Liver (tissue), 3 donors: Measurements from ENCODE around the gene SOX14.

Experiments used
- EGR1 ChIP-seq, 2 donors: IDR thresholded peaks; 2 replicates each; pipeline ENCODE4 v1.6.1; 2016 to 2018; ENCODE audit warnings: antibody characterized with exemption in 2 of 2, low read depth in 2 of 2
- FOXA1 ChIP-seq: IDR thresholded peaks from 2 replicates; pipeline ENCODE4 v1.6.1; 2016; ENCODE audit warnings: antibody characterized with exemption
- JUND ChIP-seq, 2 donors: IDR thresholded peaks; 2 replicates each; pipeline ENCODE4 v1.6.1; 2016; ENCODE audit warnings: antibody characterized with exemption in 2 of 2
- NR2F2 ChIP-seq: IDR thresholded peaks from 2 replicates; pipeline ENCODE4 v1.6.1; 2016; ENCODE audit warnings: antibody characterized with exemption
- RAD21 ChIP-seq, 2 donors: IDR thresholded peaks; 2 replicates each; pipeline ENCODE4 v1.6.1; 2016; ENCODE audit warnings: antibody characterized with exemption in 2 of 2, mild to moderate bottlenecking in 2 of 2
- SP1 ChIP-seq: IDR thresholded peaks from 2 replicates; pipeline ENCODE4 v1.6.1; 2018; ENCODE audit warnings: antibody characterized with exemption, mild to moderate bottlenecking
- TAF1 ChIP-seq: conservative IDR thresholded peaks from 2 replicates; pipeline ENCODE4 v1.6.1; 2016; ENCODE audit warnings: antibody characterized with exemption, mild to moderate bottlenecking
- YY1 ChIP-seq: IDR thresholded peaks from 2 replicates; pipeline ENCODE4 v1.6.1; 2016; ENCODE audit warnings: antibody characterized with exemption, mild to moderate bottlenecking
- TF ChIP-seq, protein P1 (sequence below): fragments of 150-350 bp; IDR thresholded peaks from 2 replicates; pipeline ENCODE4 v1.5.1; 2017; ENCODE audit warnings: improper control_type of control experiment, low read depth, low read length; ENCODE audit not compliant: missing input control
- TF ChIP-seq, protein P2 (sequence below): IDR thresholded peaks from 2 replicates; pipeline ENCODE4 v1.6.1; 2016; ENCODE audit warnings: antibody characterized with exemption
- TF ChIP-seq, protein P3 (sequence below): IDR thresholded peaks from 2 replicates; pipeline ENCODE4 v1.6.1; 2016; ENCODE audit warnings: antibody characterized with exemption, mild to moderate bottlenecking
- TF ChIP-seq, protein P4 (sequence below): IDR thresholded peaks from 2 replicates; pipeline ENCODE4 v1.6.1; 2016; ENCODE audit warnings: antibody characterized with exemption
- TF ChIP-seq, protein P5 (sequence below): IDR thresholded peaks from 2 replicates; pipeline ENCODE4 v1.6.1; 2016; ENCODE audit warnings: antibody characterized with exemption
- donor health status: healthy.
- donor health status: healthy.

DNA sequence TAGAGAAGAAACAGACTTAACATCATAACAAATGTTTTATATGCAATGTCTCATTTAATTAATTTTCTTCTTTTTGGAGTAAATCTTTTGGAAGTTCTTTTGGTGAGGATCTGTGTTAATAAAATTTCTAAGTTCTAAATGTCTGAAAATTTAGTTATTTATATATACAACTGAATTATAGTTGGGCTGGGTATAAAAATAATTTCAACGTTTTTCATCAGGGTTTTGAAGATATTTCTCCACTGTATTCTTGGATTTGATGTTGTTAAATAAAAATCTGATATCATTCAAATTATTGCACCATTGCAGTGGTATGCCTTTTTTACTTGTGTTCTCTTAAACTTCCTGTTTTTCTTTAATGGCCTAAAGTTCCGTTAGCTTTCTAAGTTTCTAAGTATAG, 26.9 kb upstream of the SOX14 start:
- TF ChIP-seq, protein P1, sequence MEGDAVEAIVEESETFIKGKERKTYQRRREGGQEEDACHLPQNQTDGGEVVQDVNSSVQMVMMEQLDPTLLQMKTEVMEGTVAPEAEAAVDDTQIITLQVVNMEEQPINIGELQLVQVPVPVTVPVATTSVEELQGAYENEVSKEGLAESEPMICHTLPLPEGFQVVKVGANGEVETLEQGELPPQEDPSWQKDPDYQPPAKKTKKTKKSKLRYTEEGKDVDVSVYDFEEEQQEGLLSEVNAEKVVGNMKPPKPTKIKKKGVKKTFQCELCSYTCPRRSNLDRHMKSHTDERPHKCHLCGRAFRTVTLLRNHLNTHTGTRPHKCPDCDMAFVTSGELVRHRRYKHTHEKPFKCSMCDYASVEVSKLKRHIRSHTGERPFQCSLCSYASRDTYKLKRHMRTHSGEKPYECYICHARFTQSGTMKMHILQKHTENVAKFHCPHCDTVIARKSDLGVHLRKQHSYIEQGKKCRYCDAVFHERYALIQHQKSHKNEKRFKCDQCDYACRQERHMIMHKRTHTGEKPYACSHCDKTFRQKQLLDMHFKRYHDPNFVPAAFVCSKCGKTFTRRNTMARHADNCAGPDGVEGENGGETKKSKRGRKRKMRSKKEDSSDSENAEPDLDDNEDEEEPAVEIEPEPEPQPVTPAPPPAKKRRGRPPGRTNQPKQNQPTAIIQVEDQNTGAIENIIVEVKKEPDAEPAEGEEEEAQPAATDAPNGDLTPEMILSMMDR: no peak
- TF ChIP-seq, protein P2, sequence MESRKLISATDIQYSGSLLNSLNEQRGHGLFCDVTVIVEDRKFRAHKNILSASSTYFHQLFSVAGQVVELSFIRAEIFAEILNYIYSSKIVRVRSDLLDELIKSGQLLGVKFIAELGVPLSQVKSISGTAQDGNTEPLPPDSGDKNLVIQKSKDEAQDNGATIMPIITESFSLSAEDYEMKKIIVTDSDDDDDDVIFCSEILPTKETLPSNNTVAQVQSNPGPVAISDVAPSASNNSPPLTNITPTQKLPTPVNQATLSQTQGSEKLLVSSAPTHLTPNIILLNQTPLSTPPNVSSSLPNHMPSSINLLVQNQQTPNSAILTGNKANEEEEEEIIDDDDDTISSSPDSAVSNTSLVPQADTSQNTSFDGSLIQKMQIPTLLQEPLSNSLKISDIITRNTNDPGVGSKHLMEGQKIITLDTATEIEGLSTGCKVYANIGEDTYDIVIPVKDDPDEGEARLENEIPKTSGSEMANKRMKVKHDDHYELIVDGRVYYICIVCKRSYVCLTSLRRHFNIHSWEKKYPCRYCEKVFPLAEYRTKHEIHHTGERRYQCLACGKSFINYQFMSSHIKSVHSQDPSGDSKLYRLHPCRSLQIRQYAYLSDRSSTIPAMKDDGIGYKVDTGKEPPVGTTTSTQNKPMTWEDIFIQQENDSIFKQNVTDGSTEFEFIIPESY: no peak
- TF ChIP-seq SP1 (no peak), YY1 (no peak), EGR1 (IDR thresholded peaks at IDR 0.05; ENCODE audit: low read depth in 2 of 2) (no peak), RAD21 (IDR thresholded peaks at IDR 0.05) (no peak), NR2F2 (no peak), JUND (IDR thresholded peaks at IDR 0.05) (no peak), FOXA1 (no peak), TAF1 (no peak)
- TF ChIP-seq, protein P3, sequence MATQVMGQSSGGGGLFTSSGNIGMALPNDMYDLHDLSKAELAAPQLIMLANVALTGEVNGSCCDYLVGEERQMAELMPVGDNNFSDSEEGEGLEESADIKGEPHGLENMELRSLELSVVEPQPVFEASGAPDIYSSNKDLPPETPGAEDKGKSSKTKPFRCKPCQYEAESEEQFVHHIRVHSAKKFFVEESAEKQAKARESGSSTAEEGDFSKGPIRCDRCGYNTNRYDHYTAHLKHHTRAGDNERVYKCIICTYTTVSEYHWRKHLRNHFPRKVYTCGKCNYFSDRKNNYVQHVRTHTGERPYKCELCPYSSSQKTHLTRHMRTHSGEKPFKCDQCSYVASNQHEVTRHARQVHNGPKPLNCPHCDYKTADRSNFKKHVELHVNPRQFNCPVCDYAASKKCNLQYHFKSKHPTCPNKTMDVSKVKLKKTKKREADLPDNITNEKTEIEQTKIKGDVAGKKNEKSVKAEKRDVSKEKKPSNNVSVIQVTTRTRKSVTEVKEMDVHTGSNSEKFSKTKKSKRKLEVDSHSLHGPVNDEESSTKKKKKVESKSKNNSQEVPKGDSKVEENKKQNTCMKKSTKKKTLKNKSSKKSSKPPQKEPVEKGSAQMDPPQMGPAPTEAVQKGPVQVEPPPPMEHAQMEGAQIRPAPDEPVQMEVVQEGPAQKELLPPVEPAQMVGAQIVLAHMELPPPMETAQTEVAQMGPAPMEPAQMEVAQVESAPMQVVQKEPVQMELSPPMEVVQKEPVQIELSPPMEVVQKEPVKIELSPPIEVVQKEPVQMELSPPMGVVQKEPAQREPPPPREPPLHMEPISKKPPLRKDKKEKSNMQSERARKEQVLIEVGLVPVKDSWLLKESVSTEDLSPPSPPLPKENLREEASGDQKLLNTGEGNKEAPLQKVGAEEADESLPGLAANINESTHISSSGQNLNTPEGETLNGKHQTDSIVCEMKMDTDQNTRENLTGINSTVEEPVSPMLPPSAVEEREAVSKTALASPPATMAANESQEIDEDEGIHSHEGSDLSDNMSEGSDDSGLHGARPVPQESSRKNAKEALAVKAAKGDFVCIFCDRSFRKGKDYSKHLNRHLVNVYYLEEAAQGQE: no peak
- TF ChIP-seq, protein P4, sequence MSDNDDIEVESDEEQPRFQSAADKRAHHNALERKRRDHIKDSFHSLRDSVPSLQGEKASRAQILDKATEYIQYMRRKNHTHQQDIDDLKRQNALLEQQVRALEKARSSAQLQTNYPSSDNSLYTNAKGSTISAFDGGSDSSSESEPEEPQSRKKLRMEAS: no peak
- TF ChIP-seq, protein P5, sequence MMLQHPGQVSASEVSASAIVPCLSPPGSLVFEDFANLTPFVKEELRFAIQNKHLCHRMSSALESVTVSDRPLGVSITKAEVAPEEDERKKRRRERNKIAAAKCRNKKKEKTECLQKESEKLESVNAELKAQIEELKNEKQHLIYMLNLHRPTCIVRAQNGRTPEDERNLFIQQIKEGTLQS: no peak
